Mucosa of descending colon (tissue), 3 donors: ENCODE results near the gene C1orf50. TPM values are rescaled to one million over a fixed set of nuclear protein-coding genes. Genes with fewer than 3 reads are reported as not detected.

Experiments used
- ATAC-seq: fragments of 200-7000 bp; cut with Tn5 transposase; one replicate; pipeline ENCODE4 v1.9.1; 2020; ENCODE audit warnings: mild to moderate bottlenecking, moderate library complexity
- DNase-seq, 3 donors: peaks; one replicate each; pipeline ENCODE4 v3.0.0-alpha.2; 2020
- H3K36me3 ChIP-seq: fragments of 200-600 bp; one replicate; pipeline ENCODE4 v1.8.0; 2021; ENCODE audit warnings: low read depth, mild to moderate bottlenecking
- H3K4me1 ChIP-seq: fragments of 200-600 bp; one replicate; pipeline ENCODE4 v1.8.0; 2021; ENCODE audit warnings: low read depth, mild to moderate bottlenecking
- H3K4me3 ChIP-seq: fragments of 200-600 bp; one replicate; pipeline ENCODE4 v1.8.0; 2021; ENCODE audit warnings: mild to moderate bottlenecking
- H3K9me3 ChIP-seq: fragments of 200-600 bp; one replicate; pipeline ENCODE4 v1.8.0; 2021; ENCODE audit warnings: mild to moderate bottlenecking
- CTCF ChIP-seq: fragments of 200-600 bp; IDR thresholded peaks from one replicate; pipeline ENCODE4 v1.8.0; 2022; ENCODE audit warnings: antibody characterized with exemption, mild to moderate bottlenecking
- intact Hi-C, 2 donors: fragments of 100-400 bp; cut with DNase I in 1 of 2; cut with micrococcal nuclease in 1 of 2; formaldehyde crosslinking; loops; one replicate each; pipeline versions ENCODE4 v1.11.0 to v1.11.1; 2022; cut with DNase I, micrococcal nuclease
- total RNA-seq, 3 donors: library from RNA; stranded (reverse); fragmentation: NEBNext Ultra II Directional in 2 of 3; extraction: Animal tissue kit (Norgen Biotek cat#: 25700) in 2 of 3; gene quantifications; one replicate each; pipeline versions ENCODE4 v1.2.1 to v1.2.4, GENCODE V29; 2021 to 2023
- donor health status: DM: no; HTN: no; CAD: no; lungs with moderate emphysema.
- donor health status: DM: no; HTN: no; CAD: no.
- donor health status: DM: no; HTN: yes; CAD: no.

C1orf50 gene
- total RNA-seq, 3 donors from 2014 or later, result 4.4 to 9.8 (median 7.1) TPM

DNA sequence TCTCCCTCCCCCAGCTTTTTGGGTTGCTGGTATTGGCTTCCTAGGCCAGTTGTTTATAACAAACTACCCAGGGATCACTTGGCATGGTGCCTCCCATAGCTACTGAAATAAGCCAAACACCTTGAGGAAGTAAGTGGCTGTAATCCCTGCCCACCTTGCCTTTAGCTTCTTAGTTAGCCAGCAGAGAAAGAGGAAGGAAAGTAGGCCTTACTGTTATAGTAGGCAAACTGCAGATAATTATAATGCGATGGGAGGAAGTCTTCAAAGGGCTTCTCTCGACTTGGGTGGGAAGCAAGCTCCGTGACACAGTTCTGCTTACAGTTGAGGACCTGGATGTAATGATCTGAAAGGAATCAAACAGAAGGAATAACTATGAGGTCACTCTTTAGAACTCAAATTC, 8.4 kb upstream of the C1orf50 start:
- no peak for TF ChIP-seq CTCF
- Histone ChIP-seq H3K4me3 (no peak overlapping the region), H3K9me3 (no peaks in the 10 kb centered on the region), H3K4me1 (no peaks in the 10 kb centered on the region), H3K36me3 (no peaks in the 10 kb centered on the region)
- DNase-seq (peak in 1 of 3 donors; percentile 38), ATAC-seq (peak; percentile 50)
- intact Hi-C loops, result no loop called here

GRCh38 chr1:42759114-42759513, 7.9 kb upstream of the C1orf50 start:
- DNase-seq (no peak), ATAC-seq (no peak)
- intact Hi-C loops, result no loop called here
- H3K4me1 ChIP-seq, result no peaks in the 10 kb centered on the region
- H3K9me3 ChIP-seq, result no peaks in the 10 kb centered on the region
- H3K36me3 ChIP-seq, result no peaks in the 10 kb centered on the region
- TF ChIP-seq CTCF, result no peak
- no peak overlapping the region for H3K4me3 ChIP-seq

GRCh38 chr1:42761567-42761966, 5.5 kb upstream of the C1orf50 start:
- H3K4me1 ChIP-seq, result peaks cover 5% of the 10 kb centered on the region
- no peak for TF ChIP-seq CTCF
- H3K9me3 ChIP-seq, result no peaks in the 10 kb centered on the region
- ATAC-seq, result no peak
- intact Hi-C loops, result no loop called here
- H3K36me3 ChIP-seq, result no peaks in the 10 kb centered on the region
- H3K4me3 ChIP-seq, result no peak overlapping the region
- no peak for DNase-seq

- Histone ChIP-seq H3K4me1 (peaks cover 5% of the 10 kb centered on the region), H3K36me3 (no peaks in the 10 kb centered on the region), H3K9me3 (no peaks in the 10 kb centered on the region), H3K4me3 (no peak overlapping the region)
- DNase-seq (no peak), ATAC-seq (no peak)
- TF ChIP-seq CTCF, result no peak
- intact Hi-C loops, result no loop called here
Measured at GRCh38 chr1:42762269-42762668, 4.8 kb upstream of the C1orf50 start.

DNA sequence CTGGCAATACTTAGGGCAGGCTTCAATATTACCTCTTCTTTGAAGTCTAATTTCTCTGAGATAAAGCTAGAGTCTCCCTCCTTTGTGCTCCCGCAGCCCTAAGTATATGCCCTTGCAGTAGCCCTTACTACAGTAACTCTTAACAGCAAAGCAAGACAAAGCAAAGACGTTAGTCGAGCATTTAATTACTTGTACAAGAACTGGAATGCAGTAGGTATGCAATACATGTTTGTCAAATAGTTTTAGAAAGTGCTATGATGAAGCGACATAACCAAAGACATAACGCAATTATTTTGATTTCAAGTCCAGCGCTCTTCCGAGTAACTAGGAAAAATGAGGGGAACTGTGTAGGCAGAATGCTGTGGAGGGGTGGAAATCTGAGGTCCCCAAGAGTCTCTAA, 1.8 kb upstream of the C1orf50 start:
- DNase-seq (no peak), ATAC-seq (no peak)
- no peak for TF ChIP-seq CTCF
- no peaks in the 10 kb centered on the region for H3K9me3 ChIP-seq
- H3K4me1 ChIP-seq, result peaks cover 16% of the 10 kb centered on the region
- no peak overlapping the region for H3K4me3 ChIP-seq
- H3K36me3 ChIP-seq, result no peaks in the 10 kb centered on the region
- intact Hi-C loops, result no loop called here
